NCI-H187 (cell line): ENCODE data around the gene ACAT2.
"Not testable (repeated sequence)": the region's sequence is repeated elsewhere in the genome, so short reads cannot be mapped to it uniquely, and the experiment has no call there.

ENCODE experiments used
- DNase-seq, 2 experiments: peaks; one replicate each; lab custom pipeline; 2025; lab: John Stamatoyannopoulos, UW

ACAT2 gene

DNA sequence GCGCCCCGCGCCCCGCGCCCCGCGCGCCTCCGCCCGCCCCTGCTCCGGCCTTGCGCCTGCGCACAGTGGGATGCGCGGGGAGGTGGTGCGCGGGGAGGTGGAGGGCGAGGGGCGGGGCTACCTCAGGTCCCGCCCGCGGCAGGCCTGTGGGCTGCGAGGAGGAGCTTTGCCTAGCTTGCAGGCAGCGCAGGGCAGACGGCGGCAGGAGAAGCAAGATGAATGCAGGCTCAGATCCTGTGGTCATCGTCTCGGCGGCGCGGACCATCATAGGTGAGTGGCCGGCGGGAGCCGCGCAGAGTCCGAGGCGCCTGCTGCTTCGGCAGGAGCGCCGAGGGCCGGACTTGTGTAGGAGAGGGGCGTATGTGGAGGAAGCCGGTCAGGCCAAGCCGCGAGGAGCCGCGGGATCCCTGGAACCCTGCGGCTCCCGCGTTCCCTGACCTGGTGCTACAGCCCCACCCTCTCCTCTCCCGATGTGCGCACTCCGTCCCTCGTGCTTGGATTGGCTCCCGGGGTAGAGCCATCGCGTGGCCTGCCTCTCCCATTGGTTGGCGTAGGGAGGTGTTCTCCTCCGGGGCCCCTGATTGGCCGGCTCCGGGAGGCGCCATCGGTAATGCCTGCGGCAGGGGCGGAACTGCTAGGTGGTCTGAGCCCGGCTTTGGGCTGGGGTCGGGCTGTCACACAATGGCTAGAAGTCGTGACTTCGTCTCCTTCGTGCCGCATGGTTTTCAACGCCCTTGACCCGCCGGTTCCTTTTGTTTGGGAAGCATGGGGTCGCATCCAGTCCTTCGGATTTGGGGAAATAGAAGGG, at the start of gene ACAT2:
Gene ACAT2, plus strand, starts transcription at position 173 of the 808 bp plus-strand sequence. Its CDS starts 43 bp downstream, at position 216.
- DNase-seq: peak; percentile 82 to 90

- not testable (repeated sequence) for DNase-seq
These were observed 49.5 kb upstream of the ACAT2 start for GRCh38 chr6:159712389-159712788.

GRCh38 chr6:159713984-159714383, 47.9 kb upstream of the ACAT2 start:
- DNase-seq: no peak

DNA sequence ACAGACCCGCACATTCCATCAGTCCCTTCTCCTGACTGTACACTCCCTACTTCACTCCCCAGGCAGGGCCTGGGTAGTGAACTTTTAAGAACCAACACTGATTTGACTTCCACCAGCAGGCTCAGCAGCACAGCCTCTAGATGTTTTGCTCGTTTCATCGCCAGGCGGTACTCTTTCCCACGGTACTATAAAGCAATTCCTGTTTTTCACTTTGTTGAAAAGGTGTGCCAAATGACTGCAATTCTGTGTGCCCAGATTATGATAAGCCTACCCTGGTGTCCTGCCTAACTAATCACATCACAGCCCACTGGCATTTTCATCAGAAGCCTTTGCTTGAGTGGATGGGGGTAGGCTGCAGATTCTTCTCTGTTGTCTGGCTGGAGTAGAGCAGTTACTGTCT, 47.4 kb upstream of the ACAT2 start:
- DNase-seq: no peak

DNA sequence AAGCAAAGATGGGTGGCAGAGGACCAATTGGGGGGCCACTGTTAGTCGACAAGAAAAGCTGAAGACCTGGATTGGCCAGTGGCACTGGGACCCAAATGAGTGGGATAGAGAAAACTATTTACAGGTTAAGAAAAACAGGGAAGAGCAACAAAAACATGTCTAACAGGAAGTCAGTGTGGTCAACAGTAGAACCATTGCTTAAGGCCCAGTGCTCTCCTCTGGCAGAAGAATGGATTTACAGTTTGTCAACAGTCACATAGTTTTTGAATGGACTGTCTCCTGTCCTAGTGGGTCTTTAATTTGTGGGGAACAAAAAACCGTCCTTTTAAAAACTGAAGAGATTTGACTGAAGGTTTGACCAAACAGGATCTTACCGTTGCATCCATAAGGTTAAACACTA, 46.7 kb upstream of the ACAT2 start:
- no peak for DNase-seq

GRCh38 chr6:159715605-159716004, 46.2 kb upstream of the ACAT2 start:
- no peak for DNase-seq

GRCh38 chr6:159716247-159717096, 45.4 kb upstream of the ACAT2 start:
- DNase-seq: no peak

GRCh38 chr6:159718634-159719033, 43.2 kb upstream of the ACAT2 start:
- DNase-seq: no peak

DNA sequence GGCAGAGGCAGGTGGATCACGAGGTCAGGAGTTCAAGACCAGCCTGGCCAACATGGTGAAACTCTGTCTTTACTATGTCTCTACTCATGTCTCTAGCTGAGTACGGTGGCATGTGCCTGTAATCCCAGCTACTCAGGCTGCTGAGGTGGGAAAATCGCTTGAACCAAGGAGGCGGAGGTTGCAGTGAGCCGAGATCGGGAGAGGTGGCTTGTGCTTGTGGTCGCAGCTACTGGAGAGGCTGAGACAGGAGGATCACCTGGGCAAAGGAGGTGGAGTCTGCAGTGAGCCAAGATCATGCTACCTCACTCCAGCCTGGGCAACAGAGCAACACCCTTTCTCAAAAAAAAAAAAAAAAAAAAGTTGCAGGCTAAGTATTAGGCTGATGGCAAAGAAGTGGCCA, 42.6 kb upstream of the ACAT2 start:
- no peak for DNase-seq

DNA sequence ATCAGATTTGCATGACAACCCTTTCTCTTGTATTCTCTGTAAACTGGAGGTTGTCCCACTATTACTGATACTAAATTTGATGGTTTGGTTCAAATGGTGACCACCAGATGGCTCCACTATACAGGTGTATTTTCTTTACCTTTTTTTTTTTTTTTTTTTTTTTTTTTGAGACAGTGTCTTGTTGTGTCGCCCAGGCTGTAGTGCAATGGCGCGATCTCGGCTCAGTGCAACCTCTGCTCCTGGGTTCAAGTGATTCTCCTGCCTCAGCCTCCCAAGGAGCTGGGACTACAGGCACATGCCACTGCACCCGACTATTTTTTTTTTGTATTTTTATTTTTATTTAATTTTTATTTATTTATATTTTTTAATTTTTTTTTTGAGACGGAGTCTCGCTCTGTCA, 41.1 kb upstream of the ACAT2 start:
- peak in 1 of 2 experiments; percentile 34 for DNase-seq

DNA sequence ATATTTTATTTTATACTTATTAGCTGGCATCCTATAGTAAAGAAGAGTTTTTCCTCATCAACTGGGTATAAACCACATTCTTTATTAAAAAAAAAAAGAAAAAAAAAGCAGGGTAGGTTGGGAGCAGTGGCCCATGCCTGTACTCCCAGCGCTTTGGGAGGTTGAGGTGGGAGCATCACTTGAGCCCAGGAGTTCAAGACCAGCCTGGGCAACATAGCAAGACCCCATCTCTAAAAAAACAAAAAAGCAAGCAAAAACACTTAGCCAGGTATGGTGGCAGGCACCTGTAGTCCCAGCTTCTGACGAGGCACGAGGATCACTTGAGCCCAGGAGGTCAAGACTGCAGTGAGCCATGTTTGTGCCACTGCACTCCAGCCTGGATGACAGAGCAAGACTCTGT, 39.9 kb upstream of the ACAT2 start:
- DNase-seq: not testable (repeated sequence)

- DNase-seq: no peak
These were observed 39.2 kb upstream of the ACAT2 start for GRCh38 chr6:159722655-159723054.

DNA sequence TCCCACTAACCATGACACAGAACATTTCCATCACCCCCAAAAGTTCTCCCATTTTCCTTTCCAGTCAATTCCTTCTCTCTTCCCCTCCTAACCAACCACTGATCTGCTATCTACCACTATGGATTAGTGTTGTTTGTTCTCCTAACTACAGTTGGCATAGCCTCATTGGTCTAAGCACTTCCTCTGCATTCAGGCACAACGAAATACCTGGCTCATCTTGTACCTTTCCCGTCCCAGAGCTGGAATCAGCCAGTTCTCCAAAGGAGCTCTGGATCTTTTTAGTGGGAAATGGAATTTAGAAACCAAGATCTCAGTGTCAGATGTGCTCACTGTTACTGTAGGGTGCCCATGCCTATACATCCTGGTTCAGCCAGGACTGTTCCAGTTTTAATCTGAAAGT, 38.6 kb upstream of the ACAT2 start:
- no peak for DNase-seq

- DNase-seq: no peak
These were observed 37.1 kb upstream of the ACAT2 start for GRCh38 chr6:159724778-159725177.

DNA sequence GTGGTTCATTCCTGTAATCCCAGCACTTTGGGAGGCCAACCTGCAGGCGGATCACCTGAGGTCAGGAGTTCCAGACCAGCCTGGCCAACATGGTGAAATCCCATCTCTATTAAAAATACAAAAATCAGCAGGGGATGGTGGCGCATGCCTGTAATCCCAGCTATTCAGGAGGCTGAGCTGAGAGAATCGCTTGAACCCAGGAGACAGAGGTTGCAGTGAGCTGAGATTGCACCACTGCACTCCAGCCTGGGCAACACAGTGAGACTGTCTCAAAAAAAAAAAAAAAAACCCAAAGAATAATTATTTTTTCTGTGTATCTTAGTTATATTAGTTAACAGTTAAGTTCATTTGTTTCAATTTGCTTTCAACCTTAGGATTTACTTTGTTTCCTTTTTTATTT, 36.6 kb upstream of the ACAT2 start:
- not testable (repeated sequence) for DNase-seq

- DNase-seq: peak; percentile 40 to 85
These were observed 35.5 kb upstream of the ACAT2 start for GRCh38 chr6:159726255-159726917.

DNA sequence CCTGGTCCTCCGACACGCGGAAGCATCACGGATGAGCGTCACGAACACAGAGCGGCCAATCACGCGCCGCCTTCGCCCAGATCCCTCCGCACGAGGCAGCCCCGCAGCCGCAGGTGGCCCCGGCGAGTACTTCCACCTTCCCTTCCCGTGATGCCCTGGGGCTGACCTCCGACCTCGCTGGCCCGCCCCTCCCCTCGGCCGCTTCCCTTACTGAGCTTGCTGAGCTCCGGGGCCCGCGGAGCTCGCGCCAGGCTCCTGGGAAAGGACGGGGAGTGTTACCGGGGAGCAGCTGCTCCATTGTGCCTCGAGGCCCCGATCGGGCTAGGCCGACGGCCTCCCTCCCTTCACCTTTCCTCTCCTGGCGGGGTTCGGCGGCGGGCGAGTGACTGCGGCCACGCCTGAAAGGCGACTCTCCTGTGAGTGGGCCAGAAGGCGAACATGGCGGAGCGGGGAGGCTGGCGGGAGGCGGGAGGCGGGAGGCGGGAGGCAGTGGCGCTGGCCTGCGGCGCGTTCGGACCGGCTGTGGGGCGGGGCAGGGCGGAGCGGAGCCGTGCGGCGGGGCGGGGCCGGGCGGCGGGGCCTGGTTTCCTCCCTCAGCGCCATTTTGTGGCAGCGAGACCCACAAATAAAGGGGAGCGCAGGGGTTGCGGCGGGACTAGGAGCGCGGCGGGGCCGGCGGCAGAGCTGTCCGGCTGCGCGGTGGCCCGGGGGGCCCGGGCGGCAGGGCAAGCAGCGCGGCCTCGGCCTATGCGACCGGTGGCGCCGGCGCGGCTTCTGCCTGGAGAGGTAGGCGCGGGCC, 34.7 kb upstream of the ACAT2 start, which contains the start of gene WTAP:
Gene WTAP, plus strand, starts transcription at position 589 of the 799 bp plus-strand sequence. CDS start 8,760 bp downstream, outside the sequence.
- peak; percentile 78 to 93 for DNase-seq

GRCh38 chr6:159727717-159728445, 34.0 kb upstream of the ACAT2 start:
- peak in 1 of 2 experiments; percentile 36 for DNase-seq

DNA sequence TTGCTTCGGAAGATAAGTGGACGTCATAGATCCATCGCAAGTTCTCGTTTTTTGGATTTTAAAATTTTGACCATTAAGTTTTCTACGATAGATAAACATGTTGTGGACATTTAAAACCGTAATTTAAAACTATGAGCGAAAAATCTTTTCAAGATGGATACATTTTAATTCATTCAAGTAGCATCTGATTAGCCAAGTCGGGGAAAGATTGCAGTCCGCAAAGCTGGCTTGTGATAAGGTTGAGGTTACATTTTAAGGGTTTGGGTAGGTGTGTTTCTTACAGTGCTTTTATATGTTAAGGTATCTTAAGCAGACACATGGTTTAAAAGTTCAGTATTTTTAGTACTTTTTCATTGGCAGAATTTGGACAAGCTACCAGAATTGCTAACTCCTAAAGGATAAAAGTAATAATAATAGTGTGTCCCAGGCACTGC, 33.3 kb upstream of the ACAT2 start:
- no peak for DNase-seq

- no peak for DNase-seq
These were observed 32.1 kb upstream of the ACAT2 start for GRCh38 chr6:159729598-159730331.
